Activated CD4-positive, alpha-beta T cell treated with anti-CD3 and anti-CD28 coated beads, Interleukin-2, Interleukin-6, amounts not matched to agents 100 ng/mL and 50 ng/mL, durations not matched to agents 16 hours and 8 hours (primary cell): Measurements from ENCODE around the gene SRPK3.

ENCODE experiments used
- DNase-seq: peaks from one replicate; pipeline ENCODE4 v3.0.0-alpha.2; 2020

SRPK3 gene

GRCh38 chrX:153771415-153772315 lies 9.2 kb upstream of the SRPK3 start:
- no peak for DNase-seq

GRCh38 chrX:153772316-153773217 lies 8.3 kb upstream of the SRPK3 start:
- no peak for DNase-seq

- DNase-seq = no peak
These were observed 7.6 kb upstream of the SRPK3 start for GRCh38 chrX:153773218-153773611.

DNA sequence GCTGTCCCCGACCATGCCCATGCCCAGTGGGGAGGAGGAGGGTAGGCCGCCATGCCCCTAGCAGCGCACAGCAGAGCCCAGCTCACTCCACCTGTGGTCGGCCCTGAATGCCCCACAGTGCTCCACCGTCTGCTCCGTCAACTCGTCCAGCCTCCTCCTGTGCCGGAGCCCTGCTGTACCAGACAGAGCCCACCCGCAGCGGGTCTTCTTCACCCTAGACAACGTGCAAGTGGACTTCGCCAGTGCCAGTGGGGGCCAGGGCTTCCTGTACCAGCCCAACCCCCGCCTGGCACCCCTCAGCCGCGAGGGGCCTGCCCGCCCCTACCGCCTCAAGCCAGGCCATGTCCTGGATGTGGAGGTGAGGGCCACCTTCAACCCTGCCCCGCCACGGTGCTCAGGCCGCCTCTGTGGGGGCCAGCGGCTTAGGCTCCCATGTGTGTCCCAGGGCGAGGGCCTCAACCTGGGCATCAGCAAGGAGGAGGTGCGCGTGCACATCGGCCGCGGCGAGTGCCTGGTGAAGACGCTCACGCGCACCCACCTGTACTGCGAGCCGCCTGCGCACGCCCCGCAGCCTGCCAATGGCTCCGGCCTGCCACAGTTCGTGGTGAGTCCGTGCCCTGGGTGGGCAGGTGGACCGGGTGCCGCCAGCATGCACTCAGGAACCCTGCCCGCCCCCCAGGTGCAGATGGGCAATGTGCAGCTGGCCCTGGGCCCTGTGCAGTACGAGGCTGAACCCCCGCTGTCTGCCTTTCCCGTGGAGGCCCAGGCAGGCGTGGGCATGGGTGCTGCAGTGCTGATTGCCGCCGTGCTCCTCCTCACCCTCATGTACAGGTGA lies 6.9 kb upstream of the SRPK3 start:
- no peak for DNase-seq

GRCh38 chrX:153774576-153775292 lies 6.1 kb upstream of the SRPK3 start:
- DNase-seq = no peak

DNA sequence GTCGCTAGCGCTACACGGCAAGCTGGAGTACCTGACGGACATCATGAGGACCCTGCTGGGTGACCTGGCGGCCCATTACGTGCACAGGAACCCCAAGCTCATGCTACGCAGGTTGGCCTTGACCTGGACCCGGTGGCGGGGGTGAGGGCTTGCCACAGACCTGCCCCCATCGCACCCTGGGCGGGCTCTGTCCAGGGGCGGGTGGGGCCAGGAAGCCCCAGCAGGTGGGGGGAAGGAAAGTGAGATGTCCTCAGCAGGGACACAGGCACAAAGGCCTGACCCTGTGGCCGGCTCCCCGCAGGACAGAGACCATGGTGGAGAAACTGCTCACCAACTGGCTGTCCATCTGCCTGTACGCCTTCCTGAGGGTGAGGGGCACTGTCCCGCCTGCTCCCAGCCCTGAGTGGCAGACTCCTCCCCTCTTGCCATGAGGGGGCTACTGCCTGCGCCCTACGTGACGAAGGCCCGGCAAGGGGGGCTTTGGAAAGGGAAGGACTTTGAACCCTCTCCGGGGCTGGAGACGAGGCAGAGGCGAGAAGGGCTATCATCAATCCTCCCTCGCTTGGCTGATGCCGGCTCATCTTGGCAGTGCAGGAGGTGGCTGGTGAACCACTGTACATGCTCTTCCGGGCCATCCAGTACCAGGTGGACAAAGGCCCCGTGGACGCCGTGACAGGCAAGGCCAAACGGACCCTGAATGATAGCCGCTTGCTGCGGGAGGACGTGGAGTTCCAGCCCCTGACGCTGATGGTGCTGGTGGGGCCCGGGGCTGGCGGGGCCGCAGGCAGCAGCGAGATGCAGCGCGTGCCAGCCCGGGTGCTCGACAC lies 5.3 kb upstream of the SRPK3 start:
- DNase-seq = no peak

DNA sequence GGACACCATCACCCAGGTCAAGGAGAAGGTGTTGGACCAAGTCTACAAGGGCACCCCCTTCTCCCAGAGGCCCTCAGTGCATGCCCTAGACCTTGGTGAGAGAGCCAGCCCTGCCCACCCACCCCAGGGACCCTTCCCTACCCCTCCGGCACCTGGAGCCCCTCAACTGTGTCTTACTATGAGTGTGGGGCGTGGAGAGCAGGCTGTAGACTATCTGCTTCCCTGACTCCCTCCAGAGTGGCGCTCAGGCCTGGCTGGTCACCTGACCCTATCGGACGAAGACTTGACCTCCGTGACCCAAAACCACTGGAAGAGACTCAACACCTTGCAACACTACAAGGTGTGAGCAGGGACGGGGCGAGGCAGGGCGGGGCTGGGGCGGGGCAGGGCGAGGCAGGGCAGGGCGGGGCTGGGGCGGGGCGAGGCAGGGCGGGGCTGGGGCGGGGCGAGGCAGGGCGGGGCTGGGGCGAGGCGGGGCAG lies 4.7 kb upstream of the SRPK3 start:
- DNase-seq = no peak

DNA sequence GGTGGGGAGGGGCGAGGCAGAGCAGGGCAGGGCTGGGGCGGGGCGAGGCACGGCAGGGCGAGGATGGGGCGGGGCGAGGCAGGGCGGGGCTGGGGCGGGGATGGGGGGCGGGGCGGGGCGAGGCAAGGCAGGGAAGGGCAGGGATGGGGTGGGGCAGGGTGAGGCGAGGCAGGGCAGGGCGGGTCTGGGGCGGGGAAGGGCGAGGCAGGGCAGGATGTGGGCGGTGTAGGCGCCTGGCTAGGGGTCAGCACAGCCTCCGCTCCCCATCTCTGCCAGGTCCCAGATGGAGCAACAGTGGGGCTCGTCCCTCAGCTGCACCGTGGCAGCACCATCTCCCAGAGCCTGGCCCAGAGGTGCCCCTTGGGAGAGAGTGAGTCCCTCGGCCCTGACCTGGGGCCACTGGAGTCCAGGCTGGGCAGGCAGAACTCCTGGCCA lies 4.2 kb upstream of the SRPK3 start:
- no peak for DNase-seq

- no peak for DNase-seq
These were observed 3.4 kb upstream of the SRPK3 start for GRCh38 chrX:153777261-153778090.

DNA sequence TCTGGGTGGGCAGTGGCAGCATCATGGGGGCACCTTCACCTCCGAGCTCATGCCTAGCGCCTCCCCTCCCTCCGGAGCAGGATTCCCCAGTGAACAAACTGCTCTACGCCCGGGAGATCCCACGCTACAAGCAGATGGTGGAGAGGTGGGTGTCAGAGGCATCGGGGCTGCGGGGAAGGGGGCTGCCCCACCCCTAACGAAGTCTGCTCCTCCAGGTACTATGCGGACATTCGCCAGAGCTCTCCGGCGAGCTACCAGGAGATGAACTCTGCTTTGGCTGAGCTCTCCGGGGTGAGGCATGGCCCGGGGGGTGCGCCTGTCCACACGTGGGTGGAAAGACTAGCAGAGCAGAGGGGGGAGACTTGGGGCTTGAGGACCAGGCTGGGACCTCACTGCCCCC lies 2.7 kb upstream of the SRPK3 start:
- no peak for DNase-seq

DNA sequence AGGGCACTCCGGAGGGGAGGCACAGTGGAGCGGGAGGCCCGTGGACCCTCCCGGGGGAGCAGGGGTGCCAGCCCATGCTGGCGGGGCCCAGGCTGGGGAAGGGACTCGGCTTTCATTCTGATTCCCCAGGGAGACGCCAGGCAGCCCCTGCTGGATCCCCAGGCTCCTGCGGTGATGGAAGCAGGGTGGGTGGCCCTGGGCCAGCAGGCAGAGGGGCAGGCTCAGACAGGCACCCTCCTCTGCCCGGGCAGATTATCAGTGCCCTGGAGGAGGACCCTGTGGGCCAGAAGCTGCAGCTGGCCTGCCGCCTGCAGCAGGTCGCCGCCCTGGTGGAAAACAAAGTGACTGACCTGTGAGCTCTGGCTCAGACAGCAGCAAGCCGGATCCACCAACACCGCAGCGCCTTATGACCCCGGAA lies 2.1 kb upstream of the SRPK3 start:
- DNase-seq = peak; percentile 32

DNA sequence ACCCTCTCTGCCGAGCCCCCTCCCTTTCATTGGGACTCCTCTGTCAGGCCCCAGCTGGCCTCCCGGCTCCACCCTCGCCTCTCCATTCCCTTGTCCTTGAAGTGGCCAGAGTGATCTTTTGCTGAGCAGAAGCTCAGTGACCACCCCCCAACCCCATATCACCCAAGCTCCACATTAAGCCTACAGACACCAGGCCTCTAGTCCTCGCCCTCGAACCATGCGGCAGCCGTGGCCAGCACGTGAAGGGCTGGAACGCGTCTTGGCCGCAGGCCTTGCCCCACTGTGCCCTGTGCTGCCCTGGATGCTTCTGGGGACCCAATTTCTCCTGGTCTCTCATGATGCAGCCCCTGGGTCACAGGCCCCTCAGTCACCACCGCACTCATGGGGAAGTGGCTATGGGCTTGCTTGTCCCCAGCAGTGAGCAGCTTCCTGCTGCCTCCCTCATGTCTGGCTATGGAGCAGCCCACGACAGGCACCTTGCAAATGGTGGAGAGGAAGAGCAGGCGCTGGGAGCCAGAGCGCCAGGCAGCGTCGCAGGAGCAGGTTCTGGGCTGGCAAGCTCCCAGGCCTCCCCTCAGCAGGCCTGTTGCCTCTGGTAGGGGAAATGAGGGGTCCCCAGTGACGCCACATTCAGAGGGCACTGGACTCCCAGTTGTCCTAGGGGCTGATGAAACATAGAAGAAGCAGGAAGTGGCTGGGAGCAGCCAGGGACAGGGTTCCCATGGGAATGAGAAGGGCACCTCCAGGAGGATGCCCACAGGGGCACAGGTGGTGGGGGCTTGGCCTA lies 757 bp upstream of the SRPK3 start:
- DNase-seq = no peak

GRCh38 chrX:153781428-153782047 lies 697 bp downstream of the SRPK3 start:
- no peak for DNase-seq

DNA sequence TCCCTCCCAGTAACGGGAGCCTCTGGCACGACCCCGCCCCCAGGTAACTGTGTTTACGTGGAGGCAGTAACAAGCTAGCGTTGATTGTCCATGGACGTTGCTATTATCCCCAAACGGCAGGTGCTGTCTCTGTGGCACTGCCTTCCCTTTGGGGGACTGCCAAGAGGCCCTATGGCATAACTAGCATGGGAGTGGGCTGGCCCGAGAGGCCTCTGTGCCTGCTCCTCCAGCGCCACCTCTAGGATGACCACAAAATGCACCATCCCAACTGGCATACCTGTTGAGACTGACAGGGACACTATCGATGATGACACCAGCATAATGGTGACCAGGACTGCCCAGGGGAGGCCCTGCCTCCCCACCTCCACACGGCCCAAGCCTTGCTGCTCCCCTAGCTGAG lies 1.5 kb downstream of the SRPK3 start:
- DNase-seq = no peak

GRCh38 chrX:153782871-153783270 lies 2.0 kb downstream of the SRPK3 start:
- no peak for DNase-seq

GRCh38 chrX:153783378-153784013 lies 2.7 kb downstream of the SRPK3 start:
- DNase-seq = no peak

- DNase-seq = no peak
These were observed 3.6 kb downstream of the SRPK3 start for GRCh38 chrX:153784325-153784967.

GRCh38 chrX:153786669-153787068 lies 5.8 kb downstream of the SRPK3 start:
- no peak for DNase-seq
